Adrenal gland (tissue), 5 donors: ENCODE results near the gene RAB9A.

Experiments used
- POLR2A ChIP-seq, 2 donors: fragments of 450-650 bp; IDR thresholded peaks; one replicate each; pipeline ENCODE4 v1.6.1; 2017; ENCODE audit warnings: antibody characterized with exemption in 2 of 2, mild to moderate bottlenecking in 2 of 2, moderate library complexity in 1 of 2
- TF ChIP-seq, protein P1 (sequence below), 6 experiments: fragments of 450-650 bp in 4 of 6; fragments of 200-600 bp in 2 of 6; sonication (generic) in 1 of 6; IDR thresholded peaks; 1 replicate in 5 of 6; 2 replicates in 1 of 6; pipeline versions ENCODE4 v1.5.1 to v1.8.0; 2016 to 2021; ENCODE audit warnings: antibody characterized with exemption in 6 of 6, mild to moderate bottlenecking in 2 of 6, moderate library complexity in 1 of 6
- donor health status: DM: no; HTN: no; CAD: no.

DNA sequence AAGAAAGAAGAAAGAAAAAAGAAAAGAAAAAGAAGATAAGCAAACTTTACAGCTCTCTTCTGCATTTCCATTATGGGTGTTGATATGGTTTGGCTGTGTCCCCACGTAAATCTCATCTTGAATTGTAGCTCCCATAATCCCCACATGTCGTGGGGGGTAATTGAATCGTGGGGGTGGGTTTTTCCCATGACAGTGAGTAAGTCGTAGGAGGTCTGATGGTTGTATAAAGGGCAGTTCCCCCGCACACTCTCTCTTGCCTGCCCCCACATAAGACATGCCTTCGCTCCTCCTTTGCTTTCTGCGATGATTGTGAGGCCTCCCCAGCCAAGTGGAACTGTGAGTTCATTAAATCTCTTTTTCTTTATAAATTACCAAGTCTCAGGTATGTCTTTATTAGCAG lies 7.3 kb upstream of the RAB9A start:
- TF ChIP-seq, protein P1, sequence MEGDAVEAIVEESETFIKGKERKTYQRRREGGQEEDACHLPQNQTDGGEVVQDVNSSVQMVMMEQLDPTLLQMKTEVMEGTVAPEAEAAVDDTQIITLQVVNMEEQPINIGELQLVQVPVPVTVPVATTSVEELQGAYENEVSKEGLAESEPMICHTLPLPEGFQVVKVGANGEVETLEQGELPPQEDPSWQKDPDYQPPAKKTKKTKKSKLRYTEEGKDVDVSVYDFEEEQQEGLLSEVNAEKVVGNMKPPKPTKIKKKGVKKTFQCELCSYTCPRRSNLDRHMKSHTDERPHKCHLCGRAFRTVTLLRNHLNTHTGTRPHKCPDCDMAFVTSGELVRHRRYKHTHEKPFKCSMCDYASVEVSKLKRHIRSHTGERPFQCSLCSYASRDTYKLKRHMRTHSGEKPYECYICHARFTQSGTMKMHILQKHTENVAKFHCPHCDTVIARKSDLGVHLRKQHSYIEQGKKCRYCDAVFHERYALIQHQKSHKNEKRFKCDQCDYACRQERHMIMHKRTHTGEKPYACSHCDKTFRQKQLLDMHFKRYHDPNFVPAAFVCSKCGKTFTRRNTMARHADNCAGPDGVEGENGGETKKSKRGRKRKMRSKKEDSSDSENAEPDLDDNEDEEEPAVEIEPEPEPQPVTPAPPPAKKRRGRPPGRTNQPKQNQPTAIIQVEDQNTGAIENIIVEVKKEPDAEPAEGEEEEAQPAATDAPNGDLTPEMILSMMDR (IDR thresholded peaks at IDR 0.05): no peak
- no peak for TF ChIP-seq POLR2A (IDR thresholded peaks at IDR 0.05)
